ENCODE data around the gene NR2C1.

Gene NR2C1

GRCh38 chr12:95116341-95116740 lies 42.9 kb upstream of the NR2C1 start:
- no peak overlapping the region for H3K9ac ChIP-seq (ENCODE audit: low read length)
- no peak overlapping the region for H3K18ac ChIP-seq (ENCODE audit: low read length)
- H4K8ac ChIP-seq (ENCODE audit: low read depth, low read length): no peak overlapping the region
- peaks cover 4% of the 10 kb centered on the region for H3K36me3 ChIP-seq (ENCODE audit: control insufficient read depth, insufficient read depth, low read length)
- peak overlapping the region; percentile 42 for H3K56ac ChIP-seq (ENCODE audit: low read length)
- no peaks in the 10 kb centered on the region for H3K27me3 ChIP-seq (ENCODE audit: insufficient read depth, low read length, poor library complexity)
- no peak overlapping the region for H2BK120ac ChIP-seq (ENCODE audit: low read depth, low read length)
- H2AK5ac ChIP-seq (ENCODE audit: low read length): no peak overlapping the region
- no peak overlapping the region for H3K23ac ChIP-seq (ENCODE audit: low read length)
- H3K79me1 ChIP-seq (ENCODE audit: low read length): no peaks in the 10 kb centered on the region
- no CpG with 5 or more reads among the region's 4 CpGs for WGBS (ENCODE audit: extremely low coverage, insufficient coverage, low lambda C conversion rate)
- no peaks in the 10 kb centered on the region for H3K79me2 ChIP-seq (ENCODE audit: control insufficient read depth, insufficient read depth, low read length)
- H3K27ac ChIP-seq (ENCODE audit: low read depth, low read length): no peak overlapping the region
- H2BK15ac ChIP-seq (replicated peaks; ENCODE audit: low read depth): no peak overlapping the region
- H3K4me3 ChIP-seq (ENCODE audit: low read length): no peak overlapping the region
- H2BK5ac ChIP-seq (ENCODE audit: low read length): no peak overlapping the region
- peaks cover 5% of the 10 kb centered on the region for H3K4me1 ChIP-seq (ENCODE audit: control insufficient read depth, low read depth, low read length)
- no peak overlapping the region for H4K5ac ChIP-seq (ENCODE audit: low read length)
- H3K4me2 ChIP-seq (ENCODE audit: low read length): no peak overlapping the region
- no peak for DNase-seq
- no peak overlapping the region for H3K4ac ChIP-seq (ENCODE audit: low read depth, low read length)

GRCh38 chr12:95115641-95116040 lies 42.2 kb upstream of the NR2C1 start:
- H3K4me1 ChIP-seq (ENCODE audit: control insufficient read depth, low read depth, low read length): peaks cover 5% of the 10 kb centered on the region
- no peaks in the 10 kb centered on the region for H3K27me3 ChIP-seq (ENCODE audit: insufficient read depth, low read length, poor library complexity)
- no peak for DNase-seq
- no peak overlapping the region for H3K4me2 ChIP-seq (ENCODE audit: low read length)
- no CpG with 5 or more reads among the region's 7 CpGs for WGBS (ENCODE audit: extremely low coverage, insufficient coverage, low lambda C conversion rate)
- H3K36me3 ChIP-seq (ENCODE audit: control insufficient read depth, insufficient read depth, low read length): peaks cover 4% of the 10 kb centered on the region
- H3K4me3 ChIP-seq (ENCODE audit: low read length): no peak overlapping the region
- H3K79me2 ChIP-seq (ENCODE audit: control insufficient read depth, insufficient read depth, low read length): no peaks in the 10 kb centered on the region
- H3K4ac ChIP-seq (ENCODE audit: low read depth, low read length): no peak overlapping the region
- no peak overlapping the region for H3K9ac ChIP-seq (ENCODE audit: low read length)
- H3K27ac ChIP-seq (ENCODE audit: low read depth, low read length): no peak overlapping the region
- no peak overlapping the region for H3K23ac ChIP-seq (ENCODE audit: low read length)
- H2BK5ac ChIP-seq (ENCODE audit: low read length): no peak overlapping the region
- no peak overlapping the region for H2AK5ac ChIP-seq (ENCODE audit: low read length)
- H3K56ac ChIP-seq (ENCODE audit: low read length): no peak overlapping the region
- no peak overlapping the region for H2BK15ac ChIP-seq (replicated peaks; ENCODE audit: low read depth)
- H3K79me1 ChIP-seq (ENCODE audit: low read length): no peaks in the 10 kb centered on the region
- H4K5ac ChIP-seq (ENCODE audit: low read length): no peak overlapping the region
- no peak overlapping the region for H2BK120ac ChIP-seq (ENCODE audit: low read depth, low read length)
- H3K18ac ChIP-seq (ENCODE audit: low read length): no peak overlapping the region
- H4K8ac ChIP-seq (ENCODE audit: low read depth, low read length): no peak overlapping the region

- Histone ChIP-seq H3K9ac (ENCODE audit: low read length) (peak overlapping the region; percentile 19), H3K56ac (ENCODE audit: low read length) (peak overlapping the region; percentile 34), H3K4ac (ENCODE audit: low read depth, low read length) (no peak overlapping the region), H4K8ac (ENCODE audit: low read depth, low read length) (no peak overlapping the region), H3K79me2 (ENCODE audit: control insufficient read depth, insufficient read depth, low read length) (no peaks in the 10 kb centered on the region), H3K27ac (ENCODE audit: low read depth, low read length) (no peak overlapping the region), H3K4me1 (ENCODE audit: control insufficient read depth, low read depth, low read length) (peaks cover 5% of the 10 kb centered on the region), H2BK120ac (ENCODE audit: low read depth, low read length) (no peak overlapping the region), H3K36me3 (ENCODE audit: control insufficient read depth, insufficient read depth, low read length) (peaks cover 4% of the 10 kb centered on the region), H3K18ac (ENCODE audit: low read length) (no peak overlapping the region), H2BK5ac (ENCODE audit: low read length) (no peak overlapping the region), H3K4me2 (ENCODE audit: low read length) (no peak overlapping the region), H3K79me1 (ENCODE audit: low read length) (no peaks in the 10 kb centered on the region), H3K23ac (ENCODE audit: low read length) (no peak overlapping the region), H2BK15ac (replicated peaks; ENCODE audit: low read depth) (no peak overlapping the region), H4K5ac (ENCODE audit: low read length) (no peak overlapping the region), H3K4me3 (ENCODE audit: low read length) (no peak overlapping the region), H3K27me3 (ENCODE audit: insufficient read depth, low read length, poor library complexity) (no peaks in the 10 kb centered on the region), H2AK5ac (ENCODE audit: low read length) (no peak overlapping the region)
- no CpG with 5 or more reads among the region's 3 CpGs for WGBS (ENCODE audit: extremely low coverage, insufficient coverage, low lambda C conversion rate)
- DNase-seq: no peak
These were observed 41.5 kb upstream of the NR2C1 start for GRCh38 chr12:95114766-95115405.

GRCh38 chr12:95107362-95107761 lies 33.9 kb upstream of the NR2C1 start:
- Histone ChIP-seq H3K18ac (ENCODE audit: low read length) (no peak overlapping the region), H3K4me1 (ENCODE audit: control insufficient read depth, low read depth, low read length) (no peaks in the 10 kb centered on the region), H3K36me3 (ENCODE audit: control insufficient read depth, insufficient read depth, low read length) (peaks cover 9% of the 10 kb centered on the region), H3K27me3 (ENCODE audit: insufficient read depth, low read length, poor library complexity) (no peaks in the 10 kb centered on the region), H2BK15ac (replicated peaks; ENCODE audit: low read depth) (no peak overlapping the region), H3K4ac (ENCODE audit: low read depth, low read length) (no peak overlapping the region), H4K8ac (ENCODE audit: low read depth, low read length) (no peak overlapping the region), H2BK120ac (ENCODE audit: low read depth, low read length) (no peak overlapping the region), H2BK5ac (ENCODE audit: low read length) (no peak overlapping the region), H3K27ac (ENCODE audit: low read depth, low read length) (no peak overlapping the region), H3K79me1 (ENCODE audit: low read length) (no peaks in the 10 kb centered on the region), H3K23ac (ENCODE audit: low read length) (no peak overlapping the region), H3K79me2 (ENCODE audit: control insufficient read depth, insufficient read depth, low read length) (no peaks in the 10 kb centered on the region), H4K5ac (ENCODE audit: low read length) (no peak overlapping the region), H3K4me3 (ENCODE audit: low read length) (no peak overlapping the region), H3K9ac (ENCODE audit: low read length) (no peak overlapping the region), H3K56ac (ENCODE audit: low read length) (no peak overlapping the region), H2AK5ac (ENCODE audit: low read length) (no peak overlapping the region), H3K4me2 (ENCODE audit: low read length) (no peak overlapping the region)
- DNase-seq: no peak
- WGBS (ENCODE audit: extremely low coverage, insufficient coverage, low lambda C conversion rate): 100% methylated on average over 1 of the region's 7 CpGs

GRCh38 chr12:95105540-95105939 lies 32.1 kb upstream of the NR2C1 start:
- Histone ChIP-seq H4K8ac (ENCODE audit: low read depth, low read length) (no peak overlapping the region), H2BK120ac (ENCODE audit: low read depth, low read length) (no peak overlapping the region), H3K36me3 (ENCODE audit: control insufficient read depth, insufficient read depth, low read length) (peaks cover 10% of the 10 kb centered on the region), H3K23ac (ENCODE audit: low read length) (no peak overlapping the region), H3K79me2 (ENCODE audit: control insufficient read depth, insufficient read depth, low read length) (no peaks in the 10 kb centered on the region), H3K9ac (ENCODE audit: low read length) (no peak overlapping the region), H3K4ac (ENCODE audit: low read depth, low read length) (no peak overlapping the region), H3K4me2 (ENCODE audit: low read length) (no peak overlapping the region), H4K5ac (ENCODE audit: low read length) (no peak overlapping the region), H3K18ac (ENCODE audit: low read length) (no peak overlapping the region), H3K27ac (ENCODE audit: low read depth, low read length) (no peak overlapping the region), H3K56ac (ENCODE audit: low read length) (no peak overlapping the region), H2BK15ac (replicated peaks; ENCODE audit: low read depth) (no peak overlapping the region), H3K4me1 (ENCODE audit: control insufficient read depth, low read depth, low read length) (no peaks in the 10 kb centered on the region), H3K27me3 (ENCODE audit: insufficient read depth, low read length, poor library complexity) (no peaks in the 10 kb centered on the region), H2AK5ac (ENCODE audit: low read length) (no peak overlapping the region), H3K4me3 (ENCODE audit: low read length) (no peak overlapping the region), H3K79me1 (ENCODE audit: low read length) (no peaks in the 10 kb centered on the region), H2BK5ac (ENCODE audit: low read length) (no peak overlapping the region)
- no CpG with 5 or more reads among the region's 8 CpGs for WGBS (ENCODE audit: extremely low coverage, insufficient coverage, low lambda C conversion rate)
- no peak for DNase-seq

GRCh38 chr12:95104919-95105452 lies 31.6 kb upstream of the NR2C1 start:
- Histone ChIP-seq H4K8ac (ENCODE audit: low read depth, low read length) (no peak overlapping the region), H2BK15ac (replicated peaks; ENCODE audit: low read depth) (no peak overlapping the region), H3K4me3 (ENCODE audit: low read length) (no peak overlapping the region), H3K27ac (ENCODE audit: low read depth, low read length) (no peak overlapping the region), H4K5ac (ENCODE audit: low read length) (no peak overlapping the region), H3K56ac (ENCODE audit: low read length) (no peak overlapping the region), H3K9ac (ENCODE audit: low read length) (no peak overlapping the region), H3K18ac (ENCODE audit: low read length) (no peak overlapping the region), H2BK5ac (ENCODE audit: low read length) (no peak overlapping the region), H3K79me1 (ENCODE audit: low read length) (no peaks in the 10 kb centered on the region), H3K23ac (ENCODE audit: low read length) (no peak overlapping the region), H3K4ac (ENCODE audit: low read depth, low read length) (no peak overlapping the region), H3K4me2 (ENCODE audit: low read length) (no peak overlapping the region), H2AK5ac (ENCODE audit: low read length) (no peak overlapping the region), H3K36me3 (ENCODE audit: control insufficient read depth, insufficient read depth, low read length) (peaks cover 10% of the 10 kb centered on the region), H3K79me2 (ENCODE audit: control insufficient read depth, insufficient read depth, low read length) (no peaks in the 10 kb centered on the region), H3K4me1 (ENCODE audit: control insufficient read depth, low read depth, low read length) (no peaks in the 10 kb centered on the region), H2BK120ac (ENCODE audit: low read depth, low read length) (no peak overlapping the region), H3K27me3 (ENCODE audit: insufficient read depth, low read length, poor library complexity) (no peaks in the 10 kb centered on the region)
- DNase-seq: no peak
- WGBS (ENCODE audit: extremely low coverage, insufficient coverage, low lambda C conversion rate): no CpG with 5 or more reads among the region's 2 CpGs
